Endothelial cell of umbilical vein (primary cell): Measurements from ENCODE around the gene PRRX1. TPM values are rescaled to one million over a fixed set of nuclear protein-coding genes. Genes with fewer than 3 reads are reported as not detected.

ENCODE experiments used
- BruUV-seq: library from RNA; stranded (reverse); fragments of 400-500 nt; replicated peaks from 2 replicates; lab custom pipeline; 2021; lab: Mats Ljungman, UMichigan
- CTCF ChIA-PET: fragments of 300-600, 350-600 bp; sonication (Branson Sonifier 250); formaldehyde crosslinking; loops from one replicate; lab custom pipeline; 2021; ENCODE audit warnings: antibody characterized with exemption, inconsistent platforms; lab: Charles Lee
- POLR2A ChIA-PET: fragments of 300-600, 350-600 bp; sonication (Branson Sonifier 250); formaldehyde crosslinking; loops from one replicate; lab custom pipeline; 2021; ENCODE audit warnings: antibody characterized with exemption, inconsistent platforms; lab: Charles Lee
- DNase-seq: peaks from one replicate; pipeline ENCODE4 v3.0.0-alpha.2; 2011; ENCODE audit warnings: low read depth, low spot score
- FAIRE-seq: peaks from 2 replicates; lab custom pipeline; 2011; peaks lifted over from hg19 to GRCh38; lab: Jason Lieb, UNC
- H2AFZ ChIP-seq: 2 replicates; pipeline ENCODE4 v1.6.0; 2012; ENCODE audit warnings: low read depth, low read length, control low read depth, inconsistent platforms
- H3K27ac ChIP-seq: 2 replicates; pipeline ENCODE4 v1.5.1; 2011; ENCODE audit warnings: low read depth, mild to moderate bottlenecking, control low read depth, low read length, moderate library complexity; ENCODE audit not compliant: insufficient read depth
- H3K27me3 ChIP-seq, 2 experiments: 2 replicates each; pipeline versions ENCODE4 v1.6.0 to v1.6.1; 2011; ENCODE audit warnings: low read length in 2 of 2, mixed read lengths in 1 of 2; ENCODE audit not compliant: control insufficient read depth in 2 of 2, insufficient read depth in 2 of 2
- H3K36me3 ChIP-seq, 2 experiments: 2 replicates in 1 of 2; 3 replicates in 1 of 2; pipeline ENCODE4 v1.5.1; 2011; ENCODE audit warnings: low read length in 2 of 2, mild to moderate bottlenecking in 1 of 2, moderate library complexity in 1 of 2; ENCODE audit not compliant: control insufficient read depth in 2 of 2, insufficient read depth in 2 of 2; ENCODE audit errors: extremely low read depth in 1 of 2
- H3K4me1 ChIP-seq: 3 replicates; pipeline ENCODE4 v1.5.1; 2011; ENCODE audit warnings: mild to moderate bottlenecking, low read length; ENCODE audit not compliant: control insufficient read depth, insufficient read depth; ENCODE audit errors: extremely low read depth
- H3K4me2 ChIP-seq: 2 replicates; pipeline ENCODE4 v1.6.1; 2011; ENCODE audit warnings: low read length, control low read depth, mixed read lengths; ENCODE audit not compliant: insufficient read depth
- H3K4me3 ChIP-seq, 3 experiments: fragments of 200-600 bp in 1 of 3; sonication (generic), shearing (Covaris generic) in 1 of 3; replicated peaks in 1 of 3; 2 replicates each; pipeline ENCODE4 v1.5.1; 2011 to 2016; ENCODE audit warnings: control low read depth in 3 of 3, low read length in 3 of 3, mild to moderate bottlenecking in 2 of 3, inconsistent platforms in 1 of 3, low read depth in 1 of 3, moderate library complexity in 1 of 3; ENCODE audit not compliant: insufficient read depth in 1 of 3
- H3K79me2 ChIP-seq: 2 replicates; pipeline ENCODE4 v1.6.0; 2012; ENCODE audit warnings: low read length, inconsistent platforms; ENCODE audit not compliant: control insufficient read depth, insufficient read depth
- H3K9ac ChIP-seq: replicated peaks from 2 replicates; pipeline ENCODE3; 2011; ENCODE audit warnings: low read length, control low read depth; ENCODE audit not compliant: insufficient read depth; ENCODE audit errors: extremely low read depth
- H3K9me1 ChIP-seq: replicated peaks from 3 replicates; pipeline ENCODE4 v1.6.0; 2011; ENCODE audit warnings: mild to moderate bottlenecking, low read length; ENCODE audit not compliant: control insufficient read depth, insufficient read depth; ENCODE audit errors: extremely low read depth
- H3K9me3 ChIP-seq: replicated peaks from 2 replicates; pipeline ENCODE4 v1.5.1; 2012; ENCODE audit warnings: low read length, inconsistent platforms; ENCODE audit not compliant: control insufficient read depth, insufficient read depth
- H4K20me1 ChIP-seq: replicated peaks from 2 replicates; pipeline ENCODE3; 2011; ENCODE audit warnings: mild to moderate bottlenecking, low read length; ENCODE audit not compliant: control insufficient read depth, insufficient read depth; ENCODE audit errors: extremely low read depth
- CTCF ChIP-seq, 2 donors: IDR thresholded peaks; 1 replicate in 1 of 2; 2 replicates in 1 of 2; pipeline ENCODE4 v1.5.1; 2011; ENCODE audit warnings: low read length in 2 of 2, mild to moderate bottlenecking in 2 of 2, moderate library complexity in 2 of 2, control low read depth in 1 of 2, inconsistent platforms in 1 of 2, low read depth in 1 of 2; ENCODE audit not compliant: insufficient read depth in 1 of 2; ENCODE audit errors: extremely low read depth in 1 of 2
- EZH2 ChIP-seq: IDR thresholded peaks from 2 replicates; pipeline ENCODE4 v1.6.1; 2012; ENCODE audit warnings: borderline replicate concordance, low read depth, mild to moderate bottlenecking, moderate library complexity, low read length, inconsistent platforms; ENCODE audit not compliant: severe bottlenecking
- FOS ChIP-seq: IDR thresholded peaks from 2 replicates; pipeline ENCODE4 v1.6.1; 2011; ENCODE audit warnings: mild to moderate bottlenecking, low read length, moderate library complexity, borderline replicate concordance; ENCODE audit not compliant: insufficient read depth
- GATA2 ChIP-seq: IDR thresholded peaks from 2 replicates; pipeline ENCODE4 v1.7.0; 2011; ENCODE audit warnings: low read depth, mild to moderate bottlenecking, moderate library complexity, mixed read lengths, low read length; ENCODE audit not compliant: insufficient read length, insufficient read depth
- JUN ChIP-seq: IDR thresholded peaks from 2 replicates; pipeline ENCODE4 v1.6.1; 2011; ENCODE audit warnings: borderline replicate concordance, low read depth; ENCODE audit not compliant: insufficient read length, insufficient read depth
- MAX ChIP-seq: IDR thresholded peaks from 2 replicates; pipeline ENCODE4 v1.6.1; 2011; ENCODE audit not compliant: insufficient read depth, insufficient read length
- MYC ChIP-seq: IDR thresholded peaks from one replicate; pipeline ENCODE4 v1.6.1; 2011; ENCODE audit warnings: mild to moderate bottlenecking, low read depth, low read length
- POLR2A ChIP-seq: IDR thresholded peaks from 2 replicates; pipeline ENCODE4 v1.6.1; 2012; ENCODE audit warnings: low read depth, mild to moderate bottlenecking, control low read depth, low read length
- POLR2AphosphoS5 ChIP-seq: IDR thresholded peaks from 2 replicates; pipeline ENCODE4 v1.6.1; 2012; ENCODE audit warnings: low read depth, mild to moderate bottlenecking, control low read depth, low read length, moderate library complexity; ENCODE audit not compliant: insufficient read depth
- dilution Hi-C: fragments of 300-500 bp; cut with MboI; formaldehyde crosslinking; loops from one replicate; pipeline ENCODE4 v1.15.0; 2019; ENCODE audit warnings: low sequenced_read_pairs; ENCODE audit not compliant: extremely low pct_ligation_motif_present
- intact Hi-C: fragments of 100-400 bp; cut with micrococcal nuclease; formaldehyde crosslinking; loops from one replicate; pipeline ENCODE4 v1.10.0; 2022
- polyA plus RNA-seq, 4 experiments: library from polyadenylated mRNA; depleted of rRNA in 3 of 4; stranded (reverse) in 3 of 4; unstranded in 1 of 4; fragments of >200 nt; gene quantifications; 2 replicates each; pipeline versions ENCODE4 v1.2.1 to v1.2.3, GENCODE V29; 2011 to 2012; ENCODE audit warnings: missing spikeins in 1 of 4
- total RNA-seq: library from RNA; stranded (reverse); gene quantifications from 2 replicates; pipeline ENCODE4 v1.2.3, GENCODE V29; 2021

Gene PRRX1
- total and polyA plus RNA-seq, 2 donors (not counting 3 experiments of a cell fraction or from before 2014, with no cell fraction given) = 0.03 TPM; not detected in 1

GRCh38 chr1:170770254-170770653 lies 106.3 kb downstream of the PRRX1 start:
- H3K79me2 ChIP-seq = no peaks in the 10 kb centered on the region
- H3K27ac ChIP-seq = no peak overlapping the region
- H3K4me3 ChIP-seq = no peak overlapping the region
- no peaks in the 10 kb centered on the region for H4K20me1 ChIP-seq
- FAIRE-seq (no peak), DNase-seq (no peak)
- no peaks in the 10 kb centered on the region for H3K27me3 ChIP-seq
- no peak overlapping the region for H2AFZ ChIP-seq
- no peaks in the 10 kb centered on the region for H3K9me3 ChIP-seq
- dilution Hi-C loops = no loop called here
- intact Hi-C loops = no loop called here
- no peak overlapping the region for H3K9ac ChIP-seq
- H3K9me1 ChIP-seq = no peaks in the 10 kb centered on the region
- BruUV-seq = no TSS peak
- no peak overlapping the region for H3K4me2 ChIP-seq
- H3K4me1 ChIP-seq = no peaks in the 10 kb centered on the region
- no peak for TF ChIP-seq POLR2AphosphoS5
- no peak for TF ChIP-seq MYC
- CTCF ChIA-PET = interaction anchor here (3.3 kb wide), 1 partner anchor 81 kb away, joined by 18 read pairs; no protein-coding TSS in a partner anchor
- POLR2A ChIA-PET = no interaction called here
- no peaks in the 10 kb centered on the region for H3K36me3 ChIP-seq

- no peak for TF ChIP-seq JUN
- TF ChIP-seq POLR2AphosphoS5 = no peak
- TF ChIP-seq GATA2 = no peak
- no peak for TF ChIP-seq EZH2
- no peak for TF ChIP-seq POLR2A
- no peak for TF ChIP-seq FOS
- no peak for TF ChIP-seq CTCF (IDR thresholded peaks at IDR 0.05; ENCODE audit: extremely low read depth in 1 of 2, insufficient read depth in 1 of 2, low read depth in 1 of 2, low read length in 2 of 2)
- TF ChIP-seq MYC = no peak
- no peak for TF ChIP-seq MAX
- dilution Hi-C loops (no loop called here), intact Hi-C loops (no loop called here)
- Histone ChIP-seq H3K9me1 (no peaks in the 10 kb centered on the region), H3K27me3 (no peaks in the 10 kb centered on the region), H3K79me2 (no peaks in the 10 kb centered on the region), H3K9me3 (no peaks in the 10 kb centered on the region), H3K36me3 (no peaks in the 10 kb centered on the region), H3K4me1 (no peaks in the 10 kb centered on the region), H3K4me3 (no peak overlapping the region), H3K4me2 (no peak overlapping the region), H3K9ac (no peak overlapping the region), H3K27ac (no peak overlapping the region), H4K20me1 (no peaks in the 10 kb centered on the region), H2AFZ (no peak overlapping the region)
- BruUV-seq = no TSS peak
- ChIA-PET POLR2A (no interaction called here), CTCF (interaction anchor here (3.1 kb wide), 1 partner anchor 87 kb away, joined by 12 read pairs; no protein-coding TSS in a partner anchor)
- FAIRE-seq (no peak), DNase-seq (no peak)
Observed at GRCh38 chr1:170776252-170776651, 112.3 kb downstream of the PRRX1 start.
